GM12801 (cell line): ENCODE measurements around the gene ENHO.

Experiments
- CTCF ChIP-seq: IDR thresholded peaks from one replicate; pipeline ENCODE4 v1.5.1; 2011; ENCODE audit warnings: control low read depth; ENCODE audit not compliant: insufficient read length; ENCODE audit errors: extremely low read depth

The ENHO gene

DNA sequence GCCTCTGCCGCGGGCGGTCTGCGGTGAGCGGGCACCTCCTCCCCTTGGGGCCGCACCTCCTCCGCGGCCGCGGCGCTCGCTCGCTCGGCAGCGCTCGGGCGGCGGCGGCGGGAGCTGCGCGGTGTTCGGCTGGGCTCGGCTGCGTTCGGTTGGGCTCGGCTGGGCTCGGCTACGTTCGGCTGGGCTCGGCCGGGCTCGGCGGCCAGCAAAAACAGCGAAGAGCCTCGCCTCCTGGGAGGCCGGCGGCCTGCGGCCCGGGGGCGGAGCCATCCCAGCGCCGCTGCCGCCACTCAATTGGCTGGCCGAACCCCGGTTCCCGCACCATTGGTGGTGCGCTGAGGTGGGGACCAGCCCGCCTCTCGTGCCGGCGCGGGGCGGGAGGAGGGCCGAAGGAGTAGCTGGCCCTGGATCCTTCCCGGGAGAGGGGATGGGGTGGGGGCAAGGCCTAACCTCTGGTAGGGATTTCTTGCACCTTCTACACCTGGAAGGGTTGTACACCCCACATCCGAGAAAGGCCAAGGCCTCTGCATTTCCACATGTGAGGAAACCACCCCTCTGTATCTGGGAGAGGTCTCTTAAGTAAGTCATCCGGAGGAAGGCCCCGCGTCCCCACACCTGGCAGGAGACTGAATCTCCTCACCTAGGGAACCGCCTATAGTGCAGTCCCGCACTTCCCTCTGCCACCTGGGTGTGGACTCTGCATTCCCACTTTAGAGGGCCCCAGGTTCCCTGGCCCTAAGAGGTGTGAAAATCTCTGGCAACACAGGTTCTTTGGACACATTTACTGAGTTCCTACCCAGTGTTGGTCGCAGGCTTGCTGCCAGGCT lies at the start of gene ENHO:
Gene ENHO, minus strand, starts transcription at position 20 of the 827 bp plus-strand sequence. CDS start 1,295 bp downstream, outside the sequence.
- TF ChIP-seq CTCF = no peak

GRCh38 chr9:34572092-34572491 lies 49.3 kb upstream of the ENHO start:
- no peak for TF ChIP-seq CTCF

GRCh38 chr9:34571481-34571810 lies 48.7 kb upstream of the ENHO start:
- TF ChIP-seq CTCF = no peak

DNA sequence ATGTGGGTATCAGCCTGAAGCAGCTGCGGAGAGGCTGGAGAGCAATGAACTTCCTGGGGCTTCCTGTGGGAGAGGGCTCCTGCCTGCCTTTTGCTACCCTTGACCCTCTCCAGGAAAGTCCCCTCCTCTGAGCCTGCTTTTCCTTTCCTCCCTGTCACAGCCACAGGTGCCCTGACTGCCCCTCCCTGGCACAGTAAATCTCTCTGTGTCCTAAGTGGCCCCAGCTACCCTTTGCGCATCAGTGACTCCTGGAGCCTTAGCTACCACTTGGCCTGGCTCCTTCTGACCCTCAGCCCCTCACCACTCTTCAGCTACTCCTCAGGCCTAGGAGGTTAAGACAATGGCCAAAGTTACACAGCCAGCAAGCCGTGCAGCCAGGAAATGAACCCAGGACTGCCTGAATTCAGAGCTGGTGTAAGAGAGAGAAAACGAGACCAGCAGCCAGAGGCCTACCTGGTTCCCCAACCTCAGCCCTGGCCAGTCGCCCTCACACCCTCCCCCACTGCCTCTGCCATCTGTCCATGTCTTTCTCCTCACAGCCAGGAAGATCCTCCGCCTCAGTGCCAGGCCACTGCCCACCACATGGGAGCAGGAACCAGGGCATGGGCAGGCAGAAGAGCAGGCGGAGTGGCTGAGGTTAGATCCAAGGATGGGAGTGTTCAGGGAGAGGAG lies 48.2 kb upstream of the ENHO start:
- no peak for TF ChIP-seq CTCF

DNA sequence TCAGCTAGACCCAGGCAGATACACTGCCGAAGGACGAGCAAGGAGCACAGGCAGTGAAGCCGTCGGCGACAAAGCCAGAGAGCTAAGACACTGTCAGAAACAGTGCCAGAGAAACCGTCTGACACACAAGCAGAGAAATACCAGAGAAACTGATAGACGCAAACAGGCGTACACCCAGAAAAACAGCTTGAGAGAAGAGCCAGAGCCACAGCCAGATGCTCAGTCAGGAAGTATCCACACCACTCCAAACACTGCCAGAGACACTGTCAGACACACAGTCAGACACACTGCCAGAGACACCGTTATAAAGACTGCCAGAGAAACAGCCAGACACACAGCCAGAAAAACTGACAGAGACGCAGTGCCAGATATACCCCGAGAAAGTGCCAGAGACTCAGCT lies 47.6 kb upstream of the ENHO start:
- no peak for TF ChIP-seq CTCF

- TF ChIP-seq CTCF = no peak
Measured at GRCh38 chr9:34568774-34569173, 46.0 kb upstream of the ENHO start.

DNA sequence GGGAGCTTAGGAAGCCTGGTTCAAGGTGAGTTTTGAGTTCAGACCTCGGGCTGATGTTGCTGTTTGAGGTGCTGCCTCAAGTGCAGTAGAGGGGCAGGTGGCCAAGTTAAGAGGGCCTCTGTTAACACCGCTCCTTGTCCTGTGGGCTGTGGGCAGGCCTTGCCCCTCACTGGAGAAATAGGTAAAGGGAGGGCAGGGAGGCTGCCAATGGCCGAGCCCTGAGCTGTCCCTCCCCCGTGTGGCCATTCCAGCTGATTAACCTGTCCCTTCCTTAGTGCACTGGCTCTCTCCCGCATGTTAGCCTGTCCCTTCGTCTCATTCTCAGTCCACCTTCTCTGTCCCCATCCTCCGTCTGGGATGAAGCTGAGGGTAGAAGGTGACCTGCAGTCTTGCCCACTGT lies 45.3 kb upstream of the ENHO start:
- TF ChIP-seq CTCF = no peak
